NCI-H345 (cell line): ENCODE results near the gene DLGAP4.
"Not testable (repeated sequence)": the region's sequence is repeated elsewhere in the genome, so short reads cannot be mapped to it uniquely, and the experiment has no call there.

Experiments used
- DNase-seq: peaks from one replicate; lab custom pipeline; 2025; lab: John Stamatoyannopoulos, UW

The DLGAP4 gene

GRCh38 chr20:36355469-36356171 lies 49.5 kb downstream of the DLGAP4 start:
- DNase-seq: no peak

DNA sequence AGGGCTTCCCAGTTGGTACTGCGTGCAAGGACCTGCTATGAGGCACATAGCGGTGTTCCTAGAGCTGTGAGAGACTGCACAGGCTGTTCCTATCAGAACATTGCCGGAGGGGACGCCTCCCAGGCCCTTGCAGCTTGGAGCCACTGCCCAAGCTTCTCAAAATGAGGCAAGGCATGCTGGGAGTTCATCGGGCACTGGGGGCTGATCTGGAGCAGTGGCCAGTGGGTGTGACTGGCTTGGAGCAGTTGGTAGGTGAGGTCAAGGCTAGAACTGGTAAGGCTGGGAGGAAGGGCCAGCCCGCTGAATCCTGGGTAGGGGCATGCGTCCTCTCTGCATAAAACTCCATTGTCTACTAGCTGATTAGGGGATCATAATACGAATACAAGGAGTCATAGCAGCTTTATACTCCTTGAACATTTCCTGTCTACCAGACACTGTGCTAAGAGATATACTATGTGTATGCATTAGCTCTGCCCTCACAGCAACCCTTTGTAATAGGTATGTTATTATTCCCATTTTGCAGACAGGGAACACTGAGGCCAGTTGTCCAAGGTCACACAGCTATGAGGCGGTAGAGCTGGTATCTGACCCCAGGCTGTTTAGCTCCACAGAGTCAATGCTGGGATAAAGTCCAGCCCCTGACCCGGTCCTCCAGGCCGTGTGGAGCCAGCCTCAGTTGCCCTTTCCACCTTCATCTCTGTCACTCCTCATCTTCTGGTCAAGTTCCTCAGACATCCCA lies 53.7 kb downstream of the DLGAP4 start:
- DNase-seq: no peak

GRCh38 chr20:36360429-36360828 lies 54.3 kb downstream of the DLGAP4 start:
- no peak for DNase-seq

DNA sequence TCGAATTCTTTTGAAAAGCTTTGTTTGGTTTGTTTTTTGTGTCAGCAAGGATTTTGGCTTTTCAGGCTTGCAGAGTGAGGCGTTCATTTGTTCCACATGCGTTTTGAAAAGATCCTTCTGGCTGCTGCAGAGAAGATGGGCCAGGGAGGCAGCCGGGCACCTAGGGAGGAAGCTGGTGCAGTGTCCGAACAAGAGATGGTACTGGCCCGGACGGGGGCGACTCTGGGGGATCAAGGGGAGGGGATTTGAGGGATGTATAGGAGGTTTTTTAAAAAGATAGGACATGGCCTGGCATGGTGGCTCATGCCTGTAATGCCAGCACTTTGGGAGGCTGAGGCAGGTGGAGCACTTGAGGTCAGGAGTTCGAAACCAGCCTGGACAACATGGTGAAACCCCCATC lies 55.3 kb downstream of the DLGAP4 start:
- no peak for DNase-seq

DNA sequence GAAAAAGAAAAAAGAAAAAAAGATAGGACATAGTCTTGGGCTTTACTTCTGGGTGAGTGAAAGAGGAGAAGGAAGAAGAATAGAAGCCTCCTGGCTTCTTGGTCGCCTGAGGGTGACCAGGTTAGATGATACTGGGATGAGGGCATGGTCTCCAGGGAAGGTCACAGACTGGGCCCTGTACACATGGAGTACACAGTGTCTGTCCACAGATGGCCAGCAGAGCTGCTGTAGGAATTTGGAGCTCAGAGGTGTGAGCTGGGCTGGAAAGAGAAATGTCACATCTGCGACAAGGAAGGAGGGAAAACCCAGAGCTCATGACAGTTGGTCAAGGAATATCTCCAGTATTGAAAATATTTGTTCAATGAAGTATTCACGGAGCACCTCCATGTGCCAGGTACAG lies 56.1 kb downstream of the DLGAP4 start:
- DNase-seq: no peak

DNA sequence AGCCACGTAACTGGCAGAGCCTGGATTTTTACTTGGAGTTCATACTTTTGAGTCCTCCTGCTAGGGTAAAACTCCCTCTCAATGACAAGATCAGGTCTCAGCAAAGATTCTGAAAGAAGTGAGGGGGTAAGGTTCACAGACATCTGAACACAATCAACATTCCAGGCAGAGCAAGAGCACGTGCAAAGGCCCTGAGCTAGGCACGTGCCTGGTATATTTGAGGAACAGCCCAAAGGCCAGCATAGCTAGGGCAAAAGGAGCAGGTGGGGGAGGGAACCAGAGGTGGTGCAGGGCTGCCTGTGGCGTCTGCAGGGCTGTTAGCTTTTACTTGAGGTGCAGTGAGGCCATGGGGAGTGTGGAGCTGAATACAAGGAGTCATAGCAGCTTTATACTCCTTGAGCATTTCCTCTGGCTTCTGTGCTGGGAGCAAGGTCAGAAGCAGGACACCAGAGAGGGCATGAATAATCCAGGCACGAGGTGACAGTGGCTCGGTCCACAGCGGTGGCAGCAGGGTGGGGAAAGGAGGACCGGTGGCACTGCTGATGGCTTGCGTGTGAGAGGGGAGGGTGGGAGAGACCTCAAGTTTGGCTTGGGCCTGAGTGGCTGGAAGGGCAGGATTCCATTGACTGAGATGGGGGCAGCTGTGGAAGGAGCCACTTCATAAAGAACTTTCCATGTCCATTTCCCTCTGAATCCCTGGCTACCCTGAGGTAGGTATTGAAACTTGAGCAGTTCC lies 57.0 kb downstream of the DLGAP4 start:
- no peak for DNase-seq

DNA sequence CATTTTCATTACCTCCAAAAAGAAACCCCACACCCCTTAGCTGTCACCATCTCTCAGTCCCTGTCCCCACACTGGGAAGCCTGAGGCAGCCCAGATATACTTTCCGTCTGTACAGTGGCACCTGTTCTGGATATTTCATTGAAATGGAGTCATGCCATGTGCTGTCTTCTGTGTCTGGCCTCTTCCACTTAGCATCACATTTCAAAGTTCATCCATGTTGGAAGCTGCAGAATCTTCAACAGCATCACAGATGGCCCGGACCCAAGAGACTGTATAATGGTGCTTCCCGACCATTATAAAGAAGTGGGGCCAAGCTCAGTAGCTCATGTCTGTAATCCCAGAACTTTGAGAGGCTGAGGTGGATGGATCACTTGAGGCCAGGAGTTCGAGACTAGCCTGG lies 58.4 kb downstream of the DLGAP4 start:
- DNase-seq: no peak

DNA sequence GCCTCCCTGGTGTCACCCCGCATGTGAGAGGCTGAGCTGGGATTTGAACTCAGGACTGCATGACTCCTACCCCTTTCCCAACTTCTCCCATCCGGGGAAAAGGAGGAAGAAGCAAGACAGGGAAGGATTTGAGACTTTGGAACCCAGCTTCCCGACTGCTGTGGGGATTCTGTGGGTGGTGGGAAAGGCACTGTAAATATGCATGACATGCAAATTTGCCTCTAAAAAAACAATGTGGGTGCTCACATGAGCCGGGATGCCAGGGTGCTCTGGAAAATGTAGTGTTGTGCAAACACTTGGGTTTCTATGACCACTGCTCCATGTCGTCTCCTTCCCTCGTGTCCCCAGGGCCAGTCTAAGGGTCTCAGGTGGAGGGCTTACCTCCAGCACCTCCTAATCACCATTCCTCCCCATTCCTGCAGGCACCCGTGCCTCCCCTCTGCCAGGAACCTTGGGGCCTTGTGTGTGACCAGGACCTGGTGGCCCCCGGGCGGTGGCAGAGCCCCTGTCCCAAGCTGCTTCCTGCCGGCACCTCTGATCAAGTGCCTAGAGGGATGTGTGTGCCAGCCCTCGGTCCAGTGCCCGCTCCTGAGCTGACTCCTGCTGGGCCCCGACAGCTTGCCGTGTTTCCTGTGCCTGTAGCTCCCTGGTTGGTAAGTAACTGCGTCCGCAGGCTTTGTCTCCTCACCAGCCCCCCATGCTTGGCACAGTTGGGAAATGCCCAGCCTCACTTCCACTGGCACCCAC lies 60.7 kb downstream of the DLGAP4 start:
- DNase-seq: no peak

DNA sequence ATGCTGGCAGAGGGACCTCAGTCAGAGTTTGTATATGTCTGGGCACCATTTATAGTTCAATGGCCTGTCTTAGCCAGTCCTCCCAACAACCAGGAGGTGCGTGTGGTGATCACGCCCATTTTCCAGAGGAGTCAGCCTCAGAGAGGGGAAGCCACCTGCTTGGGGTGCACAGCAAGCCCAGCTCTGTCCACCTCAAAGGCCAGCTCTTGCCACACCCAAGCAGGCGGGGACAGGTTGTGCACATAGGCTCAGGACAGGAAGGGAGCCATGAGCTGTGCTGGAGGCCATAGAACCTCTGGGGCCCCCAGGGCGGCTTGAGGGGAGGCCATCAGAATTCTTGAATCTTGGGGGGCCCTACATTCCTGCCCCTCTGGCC lies 61.2 kb downstream of the DLGAP4 start:
- no peak for DNase-seq

GRCh38 chr20:36367907-36368799 lies 62.0 kb downstream of the DLGAP4 start:
- DNase-seq: no peak

GRCh38 chr20:36368869-36369268 lies 62.7 kb downstream of the DLGAP4 start:
- DNase-seq: no peak

DNA sequence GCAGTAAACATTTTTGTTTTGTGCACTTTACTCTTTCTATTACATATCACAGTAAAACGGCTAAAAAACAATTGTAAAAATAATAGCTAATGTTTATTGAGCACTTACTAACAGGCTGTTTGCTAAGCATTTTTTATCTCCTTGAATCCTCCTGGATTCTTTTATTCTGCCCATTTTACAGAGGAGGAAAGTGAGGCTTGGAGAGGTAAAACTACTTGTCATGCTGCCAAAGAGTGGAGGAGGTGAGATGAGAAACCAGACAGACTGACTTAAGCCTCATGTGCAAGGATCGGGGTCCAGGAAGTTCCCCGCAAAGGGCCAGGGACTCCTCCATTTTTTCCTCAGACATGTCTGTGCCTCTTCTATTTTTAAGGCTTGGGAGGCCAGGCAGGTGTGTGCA lies 63.6 kb downstream of the DLGAP4 start:
- DNase-seq: no peak

DNA sequence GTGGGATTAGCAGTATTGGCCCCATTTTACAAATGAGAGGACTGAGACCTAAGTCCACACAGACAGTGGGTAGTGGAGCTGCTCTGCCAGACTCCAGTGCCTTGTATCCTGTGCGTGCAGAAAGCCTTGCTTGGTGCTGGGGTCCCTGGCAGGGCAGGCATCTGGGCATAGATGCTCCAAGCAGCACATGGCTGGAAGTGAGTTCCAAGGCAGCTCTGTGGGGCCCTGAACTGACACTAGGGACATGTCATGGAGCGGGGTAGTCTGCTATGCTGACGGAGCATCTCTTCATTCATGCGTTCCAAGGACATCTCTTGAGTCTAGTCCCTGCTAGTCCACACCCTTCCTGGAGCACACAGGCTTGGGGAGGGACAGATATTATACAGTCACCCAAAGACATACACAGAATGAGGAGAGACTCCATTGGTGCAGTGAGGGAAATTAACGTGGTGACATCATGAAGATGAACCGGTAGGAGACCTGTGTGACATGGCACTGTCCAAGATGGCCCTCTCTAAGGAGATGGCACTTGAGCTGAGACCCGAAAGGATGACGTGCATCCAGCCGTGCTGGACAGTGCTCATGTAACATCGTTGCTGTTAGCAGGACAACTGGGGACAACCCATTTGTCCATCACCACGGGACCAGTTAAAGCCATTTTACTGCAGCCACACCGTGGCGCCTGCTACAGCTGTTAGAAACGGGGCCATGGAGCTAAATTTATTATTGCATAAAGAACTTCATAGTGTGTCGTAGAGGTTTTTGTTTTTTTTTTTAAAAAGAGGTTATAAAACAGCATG lies 65.1 kb downstream of the DLGAP4 start:
- no peak for DNase-seq

DNA sequence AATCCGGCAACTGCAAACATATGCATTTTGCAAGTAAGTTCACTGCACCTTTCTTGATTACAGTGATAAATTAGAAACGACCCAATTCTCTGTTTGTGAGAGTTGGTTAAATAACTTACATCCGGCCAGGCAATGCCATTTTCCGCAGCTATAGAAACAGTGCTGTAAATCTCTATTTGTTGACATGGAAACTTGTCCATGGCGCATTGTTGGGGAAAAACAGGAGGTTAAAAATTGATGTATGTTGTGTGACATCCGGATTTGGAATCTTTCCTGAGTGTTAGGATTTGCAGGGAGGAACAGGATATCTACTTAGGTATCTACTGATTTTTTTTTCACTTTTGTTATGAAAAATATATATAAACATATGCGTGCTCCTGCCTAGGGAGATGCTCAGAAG lies 66.5 kb downstream of the DLGAP4 start:
- no peak for DNase-seq

DNA sequence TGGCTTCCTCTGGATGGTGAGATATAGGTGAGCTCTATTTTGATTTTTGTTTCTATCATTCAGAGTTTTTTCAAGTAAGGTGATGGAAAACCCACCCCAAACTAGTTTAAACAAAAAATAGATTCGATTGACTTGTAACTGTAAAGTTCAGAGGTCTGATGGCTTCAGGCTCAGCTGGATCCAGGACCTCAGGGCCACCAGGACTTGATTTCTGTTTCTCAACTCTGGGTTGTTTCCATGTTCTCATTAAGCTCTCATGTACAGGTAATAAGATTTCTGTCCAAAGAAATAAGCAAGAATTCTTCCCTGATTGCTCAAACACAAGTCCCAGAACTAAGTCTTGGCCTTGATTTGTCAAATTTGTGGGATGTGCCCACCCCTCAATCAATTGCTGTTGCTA lies 67.0 kb downstream of the DLGAP4 start:
- no peak for DNase-seq

GRCh38 chr20:36374995-36375394 lies 68.9 kb downstream of the DLGAP4 start:
- no peak for DNase-seq

DNA sequence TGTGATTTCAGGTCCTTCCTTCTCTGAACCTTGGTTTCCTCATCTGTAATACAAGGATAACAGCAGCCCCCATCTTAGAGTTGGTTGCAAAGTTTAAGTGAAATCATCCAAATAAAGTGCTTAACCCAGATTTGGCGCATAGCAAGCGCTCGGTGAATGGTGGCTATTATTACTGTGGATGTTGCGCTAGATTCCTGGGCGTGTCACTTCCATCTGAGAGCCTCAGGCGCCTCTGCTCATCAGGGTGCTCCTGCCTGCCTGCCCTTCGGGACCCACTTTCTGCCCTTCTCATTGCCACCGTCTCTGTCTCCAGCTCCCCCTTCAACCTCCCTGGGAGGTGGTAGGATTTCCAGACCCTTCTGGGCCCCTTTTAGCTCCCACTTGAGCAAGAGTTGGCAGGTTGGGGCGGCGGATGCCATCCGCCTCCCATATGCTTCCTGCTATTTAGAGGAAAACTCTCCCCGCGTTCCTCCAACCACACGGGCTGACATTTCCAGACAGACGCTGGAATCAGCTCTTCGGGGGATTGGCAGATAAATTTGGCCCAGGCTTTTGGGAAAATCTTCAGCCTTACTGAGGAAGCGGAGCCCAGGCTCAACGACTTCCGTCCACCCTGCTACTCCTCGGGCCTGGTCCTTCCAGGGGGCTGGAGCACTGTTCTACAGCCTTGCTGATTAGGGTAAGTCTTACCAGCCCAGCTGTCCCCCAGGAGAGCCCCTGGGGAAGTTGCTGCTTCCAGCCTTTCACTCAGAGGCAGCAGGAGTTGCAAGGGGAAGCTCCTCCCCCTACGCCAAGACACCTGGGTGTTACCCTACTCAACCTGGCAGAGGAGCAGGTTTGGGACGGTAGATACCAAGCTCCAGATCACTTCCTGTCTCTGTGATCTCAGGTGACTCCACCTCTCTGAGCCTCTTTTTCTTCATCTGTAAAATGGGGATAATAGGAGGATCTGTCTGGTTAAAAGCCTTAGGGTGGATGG lies 71.5 kb downstream of the DLGAP4 start:
- no peak for DNase-seq

GRCh38 chr20:36378686-36379085 lies 72.5 kb downstream of the DLGAP4 start:
- DNase-seq: no peak

GRCh38 chr20:36379914-36380313 lies 73.8 kb downstream of the DLGAP4 start:
- not testable (repeated sequence) for DNase-seq
